Hypothalamus (tissue), 51 donors: Measurements from ENCODE around the gene ACVR1C.
"Not testable (repeated sequence)": the region's sequence is repeated elsewhere in the genome, so short reads cannot be mapped to it uniquely, and the experiment has no call there.

Source experiments
- DNase-seq, 51 donors: peaks; one replicate each; lab custom pipeline; 2025; lab: John Stamatoyannopoulos, UW

ACVR1C gene

GRCh38 chr2:157587576-157587975, 41.1 kb downstream of the ACVR1C start:
- DNase-seq, result peak in 1 of 51 donors; percentile 4

GRCh38 chr2:157574165-157574564, 54.5 kb downstream of the ACVR1C start:
- DNase-seq, result no peak

- DNase-seq, result no peak
These were observed 55.9 kb downstream of the ACVR1C start for GRCh38 chr2:157572725-157573124.

GRCh38 chr2:157566623-157567022, 62.0 kb downstream of the ACVR1C start:
- DNase-seq, result not testable (repeated sequence)

DNA sequence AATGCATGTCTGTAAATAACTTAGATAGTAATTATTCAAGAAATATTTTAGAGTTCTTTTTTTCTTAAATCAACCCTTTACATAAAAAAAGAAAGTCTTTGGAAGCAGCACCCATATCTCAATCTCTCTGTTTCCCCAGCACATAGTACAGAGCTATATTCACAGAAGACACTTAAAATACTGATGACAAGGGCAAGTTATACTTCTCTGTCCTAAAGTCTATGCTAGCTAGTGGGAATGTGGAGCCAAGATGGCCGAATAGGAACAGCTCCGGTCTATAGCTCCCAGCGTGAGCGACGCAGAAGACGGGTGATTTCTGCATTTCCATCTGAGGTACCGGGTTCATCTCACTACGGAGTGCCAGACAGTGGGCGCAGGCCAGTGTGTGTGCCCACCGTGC, 62.6 kb downstream of the ACVR1C start:
- DNase-seq, result not testable (repeated sequence)

DNA sequence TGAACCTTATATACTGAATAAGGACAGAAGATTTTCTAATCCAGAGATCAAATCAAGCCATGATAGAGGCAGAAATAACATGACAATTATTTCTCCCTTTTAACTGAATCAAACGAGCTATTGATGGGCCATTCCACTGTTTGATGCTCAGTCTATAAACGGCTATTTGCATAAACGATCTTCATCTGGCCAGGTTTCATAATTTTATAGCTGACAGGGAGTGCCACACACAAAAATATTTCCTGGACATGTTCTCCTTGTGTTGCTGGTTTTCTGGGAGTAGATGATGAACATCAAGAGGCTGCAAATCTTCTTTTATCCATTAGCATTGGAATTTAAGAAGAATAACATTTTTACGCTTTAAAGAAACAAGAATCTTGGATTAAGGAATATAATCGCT, 63.1 kb downstream of the ACVR1C start:
- no peak for DNase-seq

DNA sequence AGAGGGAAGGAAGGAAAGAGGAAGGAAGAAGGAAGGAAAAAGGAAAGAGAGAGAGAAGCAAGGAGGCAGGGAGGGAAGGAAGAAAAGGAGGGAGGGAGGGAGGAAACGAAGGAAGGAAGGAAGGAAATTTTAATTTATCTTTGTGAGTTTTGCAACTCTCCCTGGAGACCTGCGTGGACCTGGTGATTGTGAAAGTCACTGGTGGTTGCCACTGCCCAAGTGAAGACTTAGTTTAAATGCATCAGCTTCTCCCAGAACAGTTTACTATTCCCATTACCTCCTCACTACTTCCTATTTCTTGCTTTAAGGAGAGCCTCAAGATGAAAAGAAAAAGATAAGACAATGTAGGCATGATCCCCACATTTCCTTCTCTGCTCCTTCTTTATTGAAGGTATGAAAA, 68.8 kb downstream of the ACVR1C start:
- DNase-seq, result no peak

DNA sequence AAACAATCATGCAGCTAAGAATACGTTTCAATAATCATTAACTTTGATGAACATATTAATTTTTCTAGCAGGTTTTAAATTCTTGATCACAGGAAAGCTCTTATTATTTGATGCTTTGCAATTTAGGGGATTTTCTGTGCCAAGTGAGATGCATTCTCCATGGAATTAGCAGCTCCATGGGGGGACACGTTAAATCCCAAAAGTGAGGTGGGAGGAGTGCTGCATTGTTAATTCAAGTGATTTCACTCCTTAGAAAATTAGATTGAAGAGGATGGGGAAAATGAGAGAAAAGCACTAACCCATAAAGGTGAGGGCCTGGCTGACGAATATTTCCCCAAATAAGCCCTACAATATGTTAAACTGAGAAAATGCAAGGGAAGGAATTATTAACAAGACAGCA, 69.2 kb downstream of the ACVR1C start:
- no peak for DNase-seq

GRCh38 chr2:157559061-157559460, 69.6 kb downstream of the ACVR1C start:
- DNase-seq, result no peak

DNA sequence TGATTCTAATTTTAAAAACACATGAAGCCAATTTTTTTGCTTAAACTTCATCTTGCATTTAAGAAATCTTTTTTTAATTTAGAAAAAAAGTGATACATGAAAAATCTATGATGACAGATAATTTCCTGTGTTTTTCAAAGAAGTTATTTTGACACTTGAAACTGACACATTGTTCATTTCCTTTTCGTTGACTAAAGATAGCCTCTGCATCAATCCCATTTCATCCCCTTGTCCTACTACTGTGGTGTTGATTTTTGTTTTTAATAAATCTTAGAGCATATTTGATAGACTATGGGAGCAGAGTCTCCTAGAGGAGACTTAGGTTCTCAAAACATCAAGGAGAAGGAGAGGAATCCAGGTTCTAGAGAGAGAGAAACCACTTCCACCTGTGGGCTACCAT, 70.9 kb downstream of the ACVR1C start:
- DNase-seq, result no peak

DNA sequence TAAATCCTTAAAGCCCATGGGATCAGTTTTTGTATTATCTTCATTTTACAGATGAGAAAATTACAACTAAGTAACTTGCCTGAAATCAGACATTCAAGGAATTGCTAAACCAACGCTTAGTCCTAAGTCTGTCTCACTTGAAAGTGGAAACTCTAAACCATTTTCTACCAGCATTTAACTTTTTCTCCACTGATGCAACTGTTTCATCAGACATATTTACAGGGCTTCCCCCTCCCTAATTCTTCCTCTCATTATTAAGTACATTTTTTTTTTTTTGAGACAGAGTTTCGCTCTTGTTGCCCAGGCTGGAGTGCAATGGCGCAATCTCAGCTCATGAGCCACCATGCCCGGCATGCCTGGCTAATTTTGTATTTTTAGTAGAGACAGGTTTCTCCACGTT, 88.6 kb downstream of the ACVR1C start:
- DNase-seq, result no peak

- no peak for DNase-seq
These were observed 90.6 kb downstream of the ACVR1C start for GRCh38 chr2:157538064-157538463.

- no peak for DNase-seq
These were observed 91.8 kb downstream of the ACVR1C start for GRCh38 chr2:157536815-157537214.

- no peak for DNase-seq
These were observed 99.5 kb downstream of the ACVR1C start for GRCh38 chr2:157528963-157529751.

GRCh38 chr2:157526070-157526469, 102.6 kb downstream of the ACVR1C start:
- no peak for DNase-seq

- DNase-seq, result no peak
These were observed 105.1 kb downstream of the ACVR1C start for GRCh38 chr2:157523270-157524247.

DNA sequence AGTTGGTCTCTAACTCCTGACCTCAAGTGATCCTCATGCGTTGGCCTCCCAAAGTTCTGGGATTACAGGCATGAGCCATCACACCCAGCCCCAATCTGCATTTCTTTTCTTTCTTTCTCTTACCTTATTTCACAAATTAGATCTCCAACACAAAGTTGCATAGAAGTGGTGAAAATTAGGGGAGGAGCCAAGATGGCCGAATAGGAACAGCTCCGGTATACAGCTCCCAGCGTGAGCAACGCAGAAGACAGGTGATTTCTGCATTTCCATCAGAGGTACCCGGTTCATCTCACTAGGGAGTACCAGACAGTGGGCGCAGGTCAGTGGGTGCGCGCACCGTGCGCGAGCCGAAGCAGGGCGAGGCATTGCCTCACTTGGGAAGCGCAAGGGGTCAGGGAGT, 113.7 kb downstream of the ACVR1C start:
- DNase-seq, result not testable (repeated sequence)

GRCh38 chr2:157509744-157510143, 118.9 kb downstream of the ACVR1C start:
- DNase-seq, result peak in 1 of 51 donors; percentile 18

GRCh38 chr2:157508676-157509075, 120.0 kb downstream of the ACVR1C start:
- no peak for DNase-seq

DNA sequence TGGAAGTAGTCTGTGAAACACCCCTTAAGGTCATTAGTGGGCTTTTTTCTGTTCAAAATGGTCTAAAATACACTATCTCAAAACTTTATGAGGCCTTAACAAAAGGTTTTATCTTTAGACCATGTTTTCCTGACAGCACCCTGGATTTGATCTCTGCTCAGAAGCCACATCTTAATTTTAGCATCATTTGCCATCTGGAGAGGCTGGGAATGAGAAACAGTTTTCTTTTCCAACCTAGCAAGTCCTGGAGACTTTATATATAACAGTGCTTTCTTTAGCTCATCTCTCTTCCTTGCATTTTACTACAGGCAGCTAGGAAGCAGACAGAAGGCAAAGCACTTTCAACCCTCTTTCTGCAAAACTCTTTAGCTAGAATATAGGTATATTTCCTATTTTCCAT, 122.1 kb downstream of the ACVR1C start:
- DNase-seq, result no peak

GRCh38 chr2:157504623-157505022, 124.0 kb downstream of the ACVR1C start:
- no peak for DNase-seq

DNA sequence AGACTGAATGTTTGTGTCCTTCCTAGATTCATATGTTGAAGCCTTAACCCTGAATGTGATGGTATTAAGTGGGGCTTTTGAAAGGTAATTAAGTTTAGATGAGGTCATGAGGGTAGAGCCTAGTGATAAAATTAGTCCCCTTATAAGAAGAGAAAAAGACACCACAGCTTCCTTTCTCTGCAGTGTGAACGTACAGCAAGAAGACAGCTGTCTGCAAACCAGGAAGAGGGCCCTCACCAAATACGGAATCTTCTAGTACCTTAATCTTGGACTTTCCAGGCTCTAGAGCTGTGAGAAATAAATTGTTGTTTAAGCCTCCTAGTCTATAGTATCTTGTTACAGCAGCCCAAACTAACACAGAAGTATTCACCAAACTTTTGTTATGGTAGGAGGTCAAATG, 127.6 kb downstream of the ACVR1C start:
- DNase-seq, result no peak
